Caco-2 (cell line): ENCODE data around the gene SLC16A7. TPM values are rescaled to one million over a fixed set of nuclear protein-coding genes. Genes with fewer than 3 reads are reported as not detected.
"Not testable (repeated sequence)": the region's sequence is repeated elsewhere in the genome, so short reads cannot be mapped to it uniquely, and the experiment has no call there.

Experiments used
- BruUV-seq: library from RNA; stranded (reverse); fragments of 400-500 nt; replicated peaks from 2 replicates; lab custom pipeline; 2021; lab: Mats Ljungman, UMichigan
- CTCF ChIA-PET: fragments of 300-600 bp; sonication (Branson Sonifier 250); formaldehyde crosslinking; loops from one replicate; lab custom pipeline; 2022; ENCODE audit warnings: antibody characterized with exemption; lab: Charles Lee
- POLR2A ChIA-PET: fragments of 300-600 bp; sonication (Branson Sonifier 250); formaldehyde crosslinking; loops from one replicate; lab custom pipeline; 2022; ENCODE audit warnings: antibody characterized with exemption; lab: Charles Lee
- DNase-seq, 2 experiments: peaks; one replicate each; pipeline versions ENCODE4 v3.0.0 to v3.0.0-alpha.2; 2020 to 2022
- H3K27me3 ChIP-seq: replicated peaks from 2 replicates; pipeline ENCODE4 v1.6.0; 2011; ENCODE audit warnings: low read length; ENCODE audit not compliant: control insufficient read depth, insufficient read depth
- H3K36me3 ChIP-seq: 2 replicates; pipeline ENCODE4 v1.5.1; 2011; ENCODE audit warnings: low read length; ENCODE audit not compliant: control insufficient read depth, insufficient read depth
- H3K4me1 ChIP-seq: fragments of 250-450 bp; sonication (Bioruptor Pico); 2 replicates; pipeline ENCODE4 v1.5.1; 2020; ENCODE audit warnings: mild to moderate bottlenecking
- H3K4me3 ChIP-seq: 2 replicates; pipeline ENCODE4 v1.5.1; 2011; ENCODE audit warnings: low read depth, mild to moderate bottlenecking, control low read depth, low read length
- H3K9me3 ChIP-seq: fragments of 250-450 bp; sonication (Bioruptor Pico); 2 replicates; pipeline ENCODE4 v1.5.1; 2020; ENCODE audit warnings: mild to moderate bottlenecking, moderate library complexity
- H3K27ac Mint-ChIP-seq: one replicate; pipeline ENCODE4 v1.8.0; 2022; ENCODE audit warnings: mixed read lengths; ENCODE audit not compliant: unreplicated experiment
- H3K27me3 Mint-ChIP-seq: one replicate; pipeline ENCODE4 v1.8.0; 2022; ENCODE audit warnings: mixed read lengths; ENCODE audit not compliant: insufficient read depth, unreplicated experiment
- H3K36me3 Mint-ChIP-seq: one replicate; pipeline ENCODE4 v1.8.0; 2022; ENCODE audit warnings: mild to moderate bottlenecking, mixed read lengths; ENCODE audit not compliant: insufficient read depth, unreplicated experiment
- H3K4me1 Mint-ChIP-seq: one replicate; pipeline ENCODE4 v1.8.0; 2022; ENCODE audit warnings: low read depth, mixed read lengths; ENCODE audit not compliant: unreplicated experiment
- H3K4me3 Mint-ChIP-seq: one replicate; pipeline ENCODE4 v1.8.0; 2022; ENCODE audit warnings: mild to moderate bottlenecking, moderate library complexity, mixed read lengths; ENCODE audit not compliant: unreplicated experiment
- H3K9me3 Mint-ChIP-seq: one replicate; pipeline ENCODE4 v1.8.0; 2022; ENCODE audit warnings: mixed read lengths; ENCODE audit not compliant: unreplicated experiment
- intact Hi-C: fragments of 100-400 bp; cut with micrococcal nuclease; formaldehyde crosslinking; loops from one replicate; pipeline ENCODE4 v1.10.0; 2022; ENCODE audit not compliant: unreplicated experiment
- total RNA-seq: library from RNA; stranded (reverse); gene quantifications from 2 replicates; pipeline ENCODE4 v1.2.3, GENCODE V29; 2022
- TF ChIP-seq, protein P1 (sequence below), 2 experiments: fragments of 200-600 bp in 1 of 2; IDR thresholded peaks; 1 replicate in 1 of 2; 2 replicates in 1 of 2; pipeline versions ENCODE4 v1.5.1 to v1.8.0; 2011 to 2022; ENCODE audit warnings: antibody characterized with exemption in 1 of 2, control low read depth in 1 of 2, inconsistent platforms in 1 of 2, low read depth in 1 of 2, low read length in 1 of 2, mild to moderate bottlenecking in 1 of 2, moderate library complexity in 1 of 2; ENCODE audit not compliant: insufficient read depth in 1 of 2, severe bottlenecking in 1 of 2, unreplicated experiment in 1 of 2

The SLC16A7 gene
- total RNA-seq, 1 experiment from 2014 or later = 6.6 TPM

DNA sequence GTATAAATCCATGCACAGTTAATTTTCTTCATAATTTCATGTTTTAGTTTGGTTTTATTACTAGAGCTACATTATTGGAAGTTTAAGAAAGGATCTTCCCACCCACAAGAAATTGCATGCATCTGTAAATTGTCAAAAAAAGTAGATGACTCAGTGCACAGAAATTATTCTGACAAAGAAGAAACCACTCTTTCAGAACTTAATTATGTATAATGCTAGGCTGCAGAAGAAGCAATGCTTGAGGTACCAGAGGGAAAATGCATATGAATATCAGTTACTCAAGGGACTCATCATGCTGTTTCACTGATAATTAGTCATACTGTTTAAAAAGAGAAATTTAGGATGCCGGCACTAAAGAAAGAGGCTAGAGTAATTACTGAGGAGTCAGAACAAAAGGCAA, 147.0 kb downstream of the SLC16A7 start:
- TF ChIP-seq, protein P1, sequence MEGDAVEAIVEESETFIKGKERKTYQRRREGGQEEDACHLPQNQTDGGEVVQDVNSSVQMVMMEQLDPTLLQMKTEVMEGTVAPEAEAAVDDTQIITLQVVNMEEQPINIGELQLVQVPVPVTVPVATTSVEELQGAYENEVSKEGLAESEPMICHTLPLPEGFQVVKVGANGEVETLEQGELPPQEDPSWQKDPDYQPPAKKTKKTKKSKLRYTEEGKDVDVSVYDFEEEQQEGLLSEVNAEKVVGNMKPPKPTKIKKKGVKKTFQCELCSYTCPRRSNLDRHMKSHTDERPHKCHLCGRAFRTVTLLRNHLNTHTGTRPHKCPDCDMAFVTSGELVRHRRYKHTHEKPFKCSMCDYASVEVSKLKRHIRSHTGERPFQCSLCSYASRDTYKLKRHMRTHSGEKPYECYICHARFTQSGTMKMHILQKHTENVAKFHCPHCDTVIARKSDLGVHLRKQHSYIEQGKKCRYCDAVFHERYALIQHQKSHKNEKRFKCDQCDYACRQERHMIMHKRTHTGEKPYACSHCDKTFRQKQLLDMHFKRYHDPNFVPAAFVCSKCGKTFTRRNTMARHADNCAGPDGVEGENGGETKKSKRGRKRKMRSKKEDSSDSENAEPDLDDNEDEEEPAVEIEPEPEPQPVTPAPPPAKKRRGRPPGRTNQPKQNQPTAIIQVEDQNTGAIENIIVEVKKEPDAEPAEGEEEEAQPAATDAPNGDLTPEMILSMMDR (IDR thresholded peaks at IDR 0.05; ENCODE audit: insufficient read depth in 1 of 2, low read depth in 1 of 2, low read length in 1 of 2, severe bottlenecking in 1 of 2, unreplicated experiment in 1 of 2) = no peak
- Mint-ChIP-seq H3K9me3 (no peaks in the 10 kb centered on the region), H3K27ac (no peak overlapping the region), H3K36me3 (no peaks in the 10 kb centered on the region), H3K4me1 (no peaks in the 10 kb centered on the region), H3K4me3 (no peak overlapping the region), H3K27me3 (no peaks in the 10 kb centered on the region)
- Histone ChIP-seq H3K4me3 (no peak overlapping the region), H3K36me3 (no peaks in the 10 kb centered on the region), H3K9me3 (no peaks in the 10 kb centered on the region), H3K27me3 (no peaks in the 10 kb centered on the region), H3K4me1 (no peaks in the 10 kb centered on the region)
- intact Hi-C loops = no loop called here
- ChIA-PET POLR2A (no interaction called here), CTCF (no interaction called here)
- no peak for DNase-seq
- no TSS peak for BruUV-seq

DNA sequence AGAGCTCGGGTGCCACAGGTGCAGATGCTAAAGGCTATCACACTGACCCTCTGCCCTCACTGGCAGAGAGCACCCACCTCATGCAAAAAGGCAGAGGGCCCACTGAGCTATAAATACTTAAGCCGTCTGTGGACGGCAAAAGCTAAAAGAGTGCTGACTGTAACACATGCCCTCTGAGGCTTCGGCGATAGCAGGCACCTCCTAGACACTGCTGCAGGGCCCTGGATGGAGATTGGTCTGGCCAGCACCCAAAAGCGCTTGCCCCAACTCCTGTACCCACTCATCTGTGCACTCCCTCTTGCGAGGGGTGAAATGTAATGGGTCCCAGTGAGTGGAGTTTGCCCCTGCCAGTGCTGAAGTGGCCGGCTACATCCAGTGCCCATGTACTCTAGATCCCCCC, 148.7 kb downstream of the SLC16A7 start:
- ChIA-PET CTCF (no interaction called here), POLR2A (no interaction called here)
- intact Hi-C loops = no loop called here
- H3K36me3 ChIP-seq = no peaks in the 10 kb centered on the region
- H3K4me3 Mint-ChIP-seq = no peak overlapping the region
- no peak overlapping the region for H3K4me3 ChIP-seq
- no peaks in the 10 kb centered on the region for H3K4me1 Mint-ChIP-seq
- H3K4me1 ChIP-seq = no peaks in the 10 kb centered on the region
- H3K9me3 ChIP-seq = no peaks in the 10 kb centered on the region
- H3K36me3 Mint-ChIP-seq = no peaks in the 10 kb centered on the region
- no peak overlapping the region for H3K27ac Mint-ChIP-seq
- no TSS peak for BruUV-seq
- no peaks in the 10 kb centered on the region for H3K27me3 ChIP-seq
- TF ChIP-seq, protein P1 (IDR thresholded peaks at IDR 0.05; ENCODE audit: insufficient read depth in 1 of 2, low read depth in 1 of 2, low read length in 1 of 2, severe bottlenecking in 1 of 2, unreplicated experiment in 1 of 2) = no peak
- H3K27me3 Mint-ChIP-seq = no peaks in the 10 kb centered on the region
- DNase-seq = no peak
- peaks cover 8% of the 10 kb centered on the region for H3K9me3 Mint-ChIP-seq

DNA sequence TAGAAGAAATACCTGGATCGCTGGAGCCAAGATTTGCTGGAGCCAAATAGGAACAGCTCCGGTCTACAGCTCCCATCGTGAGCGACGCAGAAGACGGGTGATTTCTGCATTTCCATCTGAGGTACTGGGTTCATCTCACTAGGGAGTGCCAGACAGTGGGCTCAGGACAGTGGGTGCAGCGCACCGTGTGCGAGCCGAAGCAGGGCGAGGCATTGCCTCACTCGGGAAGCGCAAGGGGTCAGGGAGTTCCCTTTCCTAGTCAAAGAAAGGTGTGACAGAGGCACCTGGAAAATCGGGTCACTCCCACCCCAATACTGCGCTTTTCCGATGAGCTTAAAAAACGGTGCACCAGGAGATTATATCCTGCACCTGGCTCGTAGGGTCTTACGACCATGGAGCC, 155.3 kb downstream of the SLC16A7 start:
- H3K4me1 Mint-ChIP-seq, DNase-seq, H3K36me3 ChIP-seq, intact Hi-C loops, CTCF ChIA-PET, H3K4me3 ChIP-seq, H3K36me3 Mint-ChIP-seq, H3K27ac Mint-ChIP-seq, H3K4me3 Mint-ChIP-seq, POLR2A ChIA-PET, H3K27me3 Mint-ChIP-seq, H3K4me1 ChIP-seq, BruUV-seq, H3K27me3 ChIP-seq, H3K9me3 ChIP-seq: not testable (repeated sequence)
- peaks cover 23% of the 10 kb centered on the region for H3K9me3 Mint-ChIP-seq

DNA sequence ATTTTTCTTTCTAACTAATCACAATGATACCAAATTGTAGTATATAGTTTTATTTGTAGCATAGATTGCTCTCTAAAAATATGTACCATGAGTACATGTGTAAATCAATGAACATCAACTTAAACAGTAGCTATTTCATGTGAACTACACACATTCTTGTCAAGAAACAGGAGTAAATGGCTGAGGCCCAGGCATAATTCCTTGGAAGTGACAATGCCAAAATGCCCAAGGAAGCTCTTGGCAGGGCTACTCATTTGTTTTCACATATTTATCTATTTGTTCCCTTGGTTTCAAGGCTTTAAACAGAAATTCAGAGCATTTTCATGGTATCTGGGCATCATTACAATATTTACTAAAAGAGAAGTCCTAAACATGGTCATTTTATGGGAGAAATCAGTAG, 165.7 kb downstream of the SLC16A7 start:
- Mint-ChIP-seq H3K27ac (no peak overlapping the region), H3K27me3 (no peaks in the 10 kb centered on the region), H3K9me3 (no peaks in the 10 kb centered on the region), H3K36me3 (no peaks in the 10 kb centered on the region), H3K4me3 (no peak overlapping the region), H3K4me1 (no peaks in the 10 kb centered on the region)
- POLR2A ChIA-PET = no interaction called here
- no TSS peak for BruUV-seq
- CTCF ChIA-PET = no interaction called here
- no peaks in the 10 kb centered on the region for H3K27me3 ChIP-seq
- TF ChIP-seq, protein P1 (IDR thresholded peaks at IDR 0.05; ENCODE audit: insufficient read depth in 1 of 2, low read depth in 1 of 2, low read length in 1 of 2, severe bottlenecking in 1 of 2, unreplicated experiment in 1 of 2) = no peak
- no peak for DNase-seq
- no peaks in the 10 kb centered on the region for H3K4me1 ChIP-seq
- no peaks in the 10 kb centered on the region for H3K36me3 ChIP-seq
- H3K4me3 ChIP-seq = no peak overlapping the region
- H3K9me3 ChIP-seq = no peaks in the 10 kb centered on the region
- intact Hi-C loops = no loop called here
